ENCODE measurements around the gene NDUFAF8.

DNA sequence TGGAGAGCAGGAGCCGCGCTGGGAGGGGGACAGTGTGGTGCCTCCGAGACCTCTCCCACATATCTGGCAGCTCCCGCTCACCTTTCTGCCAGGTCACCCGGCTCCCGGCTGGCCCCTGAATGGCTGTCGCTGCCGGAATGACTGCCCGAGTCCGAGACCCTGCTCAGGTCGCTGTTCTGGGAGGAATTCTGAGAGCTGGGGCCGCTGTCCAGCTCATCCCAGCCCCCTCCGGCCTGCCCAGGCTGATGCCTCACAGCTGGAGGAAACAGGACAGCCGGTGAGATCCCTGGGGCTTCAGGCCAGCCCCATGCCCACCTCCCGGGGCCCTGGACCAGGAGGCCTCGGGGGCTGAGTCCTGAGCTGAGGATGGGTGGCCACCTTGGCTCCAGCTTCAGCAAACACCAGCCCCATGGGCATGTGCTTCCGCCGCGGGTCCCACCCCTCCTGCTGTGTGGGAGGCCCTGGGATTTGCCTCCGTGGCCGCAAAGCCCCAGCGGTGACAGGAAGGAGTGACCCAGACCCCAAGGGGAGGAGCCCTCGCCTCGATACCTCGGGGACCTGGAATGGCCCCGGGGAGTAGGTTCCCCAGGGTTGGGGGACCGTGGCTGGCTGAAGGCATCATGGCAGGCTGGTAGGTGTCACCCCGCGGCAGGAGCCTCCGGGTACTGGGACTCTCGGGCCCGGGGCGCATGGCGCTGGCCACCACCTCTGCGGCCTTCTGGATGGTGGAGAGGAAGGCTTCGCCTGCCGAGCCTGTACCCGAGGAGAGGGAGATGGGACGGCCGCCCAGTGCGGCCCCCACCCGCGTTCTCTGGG, 7.1 kb upstream of the NDUFAF8 start:
- TF ChIP-seq, protein P1, sequence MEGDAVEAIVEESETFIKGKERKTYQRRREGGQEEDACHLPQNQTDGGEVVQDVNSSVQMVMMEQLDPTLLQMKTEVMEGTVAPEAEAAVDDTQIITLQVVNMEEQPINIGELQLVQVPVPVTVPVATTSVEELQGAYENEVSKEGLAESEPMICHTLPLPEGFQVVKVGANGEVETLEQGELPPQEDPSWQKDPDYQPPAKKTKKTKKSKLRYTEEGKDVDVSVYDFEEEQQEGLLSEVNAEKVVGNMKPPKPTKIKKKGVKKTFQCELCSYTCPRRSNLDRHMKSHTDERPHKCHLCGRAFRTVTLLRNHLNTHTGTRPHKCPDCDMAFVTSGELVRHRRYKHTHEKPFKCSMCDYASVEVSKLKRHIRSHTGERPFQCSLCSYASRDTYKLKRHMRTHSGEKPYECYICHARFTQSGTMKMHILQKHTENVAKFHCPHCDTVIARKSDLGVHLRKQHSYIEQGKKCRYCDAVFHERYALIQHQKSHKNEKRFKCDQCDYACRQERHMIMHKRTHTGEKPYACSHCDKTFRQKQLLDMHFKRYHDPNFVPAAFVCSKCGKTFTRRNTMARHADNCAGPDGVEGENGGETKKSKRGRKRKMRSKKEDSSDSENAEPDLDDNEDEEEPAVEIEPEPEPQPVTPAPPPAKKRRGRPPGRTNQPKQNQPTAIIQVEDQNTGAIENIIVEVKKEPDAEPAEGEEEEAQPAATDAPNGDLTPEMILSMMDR (IDR thresholded peaks at IDR 0.05; ENCODE audit: low read depth, low read length, poor library complexity, severe bottlenecking), result no peak
- TF ChIP-seq EZH2phosphoT487 (IDR thresholded peaks at IDR 0.05; ENCODE audit: borderline replicate concordance, low read length), result no peak

Data from DOHH2 (cell line).